ENCODE results near the gene FGFBP2. TPM values are rescaled to one million over a fixed set of nuclear protein-coding genes. Genes with fewer than 3 reads are reported as not detected.

FGFBP2 gene, protein sequence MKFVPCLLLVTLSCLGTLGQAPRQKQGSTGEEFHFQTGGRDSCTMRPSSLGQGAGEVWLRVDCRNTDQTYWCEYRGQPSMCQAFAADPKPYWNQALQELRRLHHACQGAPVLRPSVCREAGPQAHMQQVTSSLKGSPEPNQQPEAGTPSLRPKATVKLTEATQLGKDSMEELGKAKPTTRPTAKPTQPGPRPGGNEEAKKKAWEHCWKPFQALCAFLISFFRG
- not detected in 2 replicates for total RNA-seq (ENCODE audit: low replicate concordance)

DNA sequence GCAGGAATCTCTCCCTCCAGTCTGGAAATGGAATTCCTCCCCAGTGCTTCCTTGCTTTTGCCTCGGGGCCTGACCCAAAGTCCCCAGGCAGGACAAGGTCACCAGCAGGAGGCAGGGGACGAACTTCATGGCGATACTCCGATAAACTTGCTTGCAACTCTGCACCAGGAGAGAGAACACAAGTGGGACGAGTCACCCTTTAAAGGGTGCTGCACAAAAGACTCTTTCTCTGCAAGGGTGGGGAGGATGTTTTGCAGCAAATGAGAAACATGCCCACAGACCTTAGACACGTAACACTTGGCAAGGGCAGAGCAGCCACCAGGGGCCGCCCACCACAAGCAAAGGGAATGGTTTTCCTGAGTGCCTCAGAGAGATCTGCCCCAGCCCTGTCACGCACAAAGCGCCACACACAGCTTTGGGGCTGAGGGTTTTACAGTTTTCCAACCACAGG, at the start of gene FGFBP2:
FGFBP2 (minus strand) TSS at position 175 of the 451 bp plus-strand sequence; CDS start at position 129, 46 bp downstream.

GRCh38 chr4:15938640-15939039, 24.3 kb downstream of the FGFBP2 start, which contains the start of gene FGFBP1:
TSS of gene FGFBP1 (minus strand) at chr4:15938740. CDS start at chr4:15936632, 2,108 bp downstream.

Other genes with a start within 250 kb of the FGFBP2 start
- gene CD38, start 184.8 kb downstream of the FGFBP2 start, total RNA-seq (ENCODE audit: low replicate concordance) = not detected in 2 replicates
- not detected in 2 replicates for gene FGFBP1, start 24.4 kb downstream of the FGFBP2 start, total RNA-seq (ENCODE audit: low replicate concordance)
- 0.08 TPM in 1 of 2 replicates, not detected in the other for gene PROM1, start 120.8 kb upstream of the FGFBP2 start, total RNA-seq (ENCODE audit: low replicate concordance)